K562 (cell line): ENCODE results near the gene PTCH1. TPM values are rescaled to one million over a fixed set of nuclear protein-coding genes. Genes with fewer than 3 reads are reported as not detected.

Experiments
- BDP1 ChIP-seq: IDR thresholded peaks from 3 replicates; pipeline ENCODE4 v1.6.1; 2011; ENCODE audit not compliant: insufficient read length, insufficient read depth
- COPS2 ChIP-seq: fragments of 450-650 bp; conservative IDR thresholded peaks from 2 replicates; pipeline ENCODE4 v1.6.1; 2016; ENCODE audit warnings: mild to moderate bottlenecking, moderate library complexity
- CSDE1 ChIP-seq, 2 experiments: fragments of 450-650 bp; IDR thresholded peaks; 2 replicates each; pipeline ENCODE4 v1.6.1; 2016; ENCODE audit warnings: mild to moderate bottlenecking in 1 of 2
- E2F8 ChIP-seq: fragments of 450-650 bp; IDR thresholded peaks from 2 replicates; pipeline ENCODE4 v1.7.1; 2018; ENCODE audit warnings: mild to moderate bottlenecking, low read depth; ENCODE audit not compliant: partially characterized antibody
- FOXM1 ChIP-seq, 2 experiments: fragments of 450-650 bp in 1 of 2; sonication (generic) in 1 of 2; formaldehyde crosslinking in 1 of 2; IDR thresholded peaks; 2 replicates each; pipeline versions ENCODE4 v1.6.1 to v1.9.0; 2017 to 2022; ENCODE audit warnings: low read depth in 2 of 2, mild to moderate bottlenecking in 2 of 2, missing genetic modification reagents in 1 of 2, moderate library complexity in 1 of 2
- KAT2B ChIP-seq: IDR thresholded peaks from one replicate; pipeline ENCODE4 v1.6.1; 2012; ENCODE audit warnings: low read depth, mild to moderate bottlenecking, control low read depth, inconsistent platforms, low read length, moderate library complexity
- L3MBTL2 ChIP-seq: fragments of 450-650 bp; IDR thresholded peaks from 2 replicates; pipeline ENCODE4 v1.6.1; 2016; ENCODE audit warnings: mild to moderate bottlenecking, moderate library complexity
- LCOR ChIP-seq: sonication (generic); formaldehyde crosslinking; IDR thresholded peaks from 2 replicates; pipeline ENCODE4 v1.8.0; 2022; ENCODE audit warnings: mild to moderate bottlenecking, missing genetic modification reagents
- MAZ ChIP-seq, 2 experiments: fragments of 450-650 bp in 1 of 2; sonication (generic) in 1 of 2; formaldehyde crosslinking; IDR thresholded peaks in 1 of 2; conservative IDR thresholded peaks in 1 of 2; 2 replicates each; pipeline versions ENCODE4 v1.4.0 to v1.5.0; 2020; ENCODE audit warnings: mild to moderate bottlenecking in 1 of 2, missing genetic modification reagents in 1 of 2
- MYC ChIP-seq, 2 experiments: fragments of 250-450 bp in 1 of 2; sonication (Bioruptor Pico) in 1 of 2; IDR thresholded peaks; 2 replicates each; pipeline versions ENCODE4 v1.5.1 to v1.6.1; 2012 to 2021; ENCODE audit warnings: low read depth in 2 of 2, borderline replicate concordance in 1 of 2, improper control_type of control experiment in 1 of 2, low read length in 1 of 2, mild to moderate bottlenecking in 1 of 2, moderate library complexity in 1 of 2
- NFIX ChIP-seq: fragments of 250-450 bp; sonication (Bioruptor Pico); IDR thresholded peaks from 2 replicates; pipeline ENCODE4 v1.4.0; 2020; ENCODE audit warnings: low read depth, mild to moderate bottlenecking, moderate library complexity
- NR2C2 ChIP-seq, 2 experiments: fragments of 200-800 bp in 1 of 2; sonication (Bioruptor generic) in 1 of 2; sonication (generic) in 1 of 2; formaldehyde crosslinking in 1 of 2; IDR thresholded peaks; 2 replicates each; pipeline versions ENCODE4 v1.6.1 to v1.8.0; 2016 to 2022; ENCODE audit warnings: mild to moderate bottlenecking in 1 of 2, missing compliant biosample characterization in 1 of 2, missing genetic modification characterization in 1 of 2, missing genetic modification reagents in 1 of 2
- SMAD2 ChIP-seq: fragments of 150-350 bp; IDR thresholded peaks from 2 replicates; pipeline ENCODE4 v1.6.1; 2014; ENCODE audit warnings: low read depth, mild to moderate bottlenecking, low read length
- SREBF2 ChIP-seq: sonication (generic); formaldehyde crosslinking; IDR thresholded peaks from 2 replicates; pipeline ENCODE4 v1.4.0; 2020; ENCODE audit warnings: mild to moderate bottlenecking, missing genetic modification reagents
- TEAD1 ChIP-seq, 2 experiments: fragments of 450-650 bp in 1 of 2; sonication (generic) in 1 of 2; formaldehyde crosslinking; IDR thresholded peaks; 2 replicates each; pipeline versions ENCODE4 v1.4.0 to v1.8.0; 2020 to 2022; ENCODE audit warnings: mild to moderate bottlenecking in 2 of 2, missing genetic modification reagents in 1 of 2
- TSC22D4 ChIP-seq: fragments of 450-650 bp; IDR thresholded peaks from 2 replicates; pipeline ENCODE4 v1.6.1; 2016; ENCODE audit warnings: missing genetic modification characterization, missing biosample characterization, control low read depth
- ZEB2 ChIP-seq: fragments of 450-650 bp; IDR thresholded peaks from 2 replicates; pipeline ENCODE4 v1.6.1; 2016
- ZNF282 ChIP-seq: sonication (generic); formaldehyde crosslinking; IDR thresholded peaks from 2 replicates; pipeline ENCODE4 v1.8.1; 2023; ENCODE audit warnings: missing genetic modification reagents
- ZNF444 ChIP-seq: fragments of 250-450 bp; sonication (Bioruptor Pico); IDR thresholded peaks from 2 replicates; pipeline ENCODE4 v1.4.0; 2020; ENCODE audit warnings: mild to moderate bottlenecking, moderate library complexity
- ZNF695 ChIP-seq: fragments of 450-650 bp; formaldehyde crosslinking; IDR thresholded peaks from 2 replicates; pipeline ENCODE4 v1.4.0; 2020; ENCODE audit warnings: mild to moderate bottlenecking, moderate library complexity
- polyA plus RNA-seq, 8 experiments: library from polyadenylated mRNA; depleted of rRNA in 4 of 8; stranded (reverse) in 5 of 8; unstranded in 3 of 8; fragments of >200 nt; fragmentation: Nextera tagmentation in 2 of 8; fragmentation: Illumina TruSeq in 1 of 8; extraction: Ambion mirVana in 2 of 8; extraction: Trizol in 1 of 8; gene quantifications; 2 replicates each; pipeline versions ENCODE4 v1.2.1 to v1.2.3, GENCODE V29; 2011 to 2014; ENCODE audit warnings: inconsistent platforms in 1 of 8, missing spikeins in 1 of 8
- total RNA-seq, 7 experiments: library from RNA; depleted of rRNA in 6 of 7; stranded (reverse); fragments of >200 nt in 6 of 7; fragmentation: Illumina TruSeq in 2 of 7; extraction: Trizol in 2 of 7; gene quantifications; 2 replicates each; pipeline versions ENCODE4 v1.2.1 to v1.2.3, GENCODE V29; 2011 to 2021; ENCODE audit warnings: low replicate concordance in 1 of 7
- TF ChIP-seq, protein P1 (sequence below): fragments of 250-450 bp; sonication (Bioruptor Pico); IDR thresholded peaks from 2 replicates; pipeline ENCODE4 v1.9.0; 2021; ENCODE audit warnings: mild to moderate bottlenecking
- TF ChIP-seq, protein P2 (sequence below): fragments of 450-650 bp; IDR thresholded peaks from 2 replicates; pipeline ENCODE4 v1.6.1; 2016
- TF ChIP-seq, protein P3 (sequence below), 2 experiments: fragments of 450-650 bp in 1 of 2; sonication (generic) in 1 of 2; formaldehyde crosslinking; conservative IDR thresholded peaks; 2 replicates each; pipeline versions ENCODE4 v1.4.0 to v1.8.1; 2020 to 2022; ENCODE audit warnings: mild to moderate bottlenecking in 1 of 2, missing genetic modification reagents in 1 of 2

PTCH1 gene
- total and polyA plus RNA-seq, 9 of the 15 experiments (the other 6 are each of a cell fraction or from before 2014, with no cell fraction given), result 0.70 to 9.9 (median 3.8) TPM

GRCh38 chr9:95505717-95506427 is 10.9 kb downstream of the PTCH1 start (continued):
- TF ChIP-seq TSC22D4 (tag) (no peak), MYC (IDR thresholded peaks at IDR 0.05; ENCODE audit: low read depth, low read length) (no peak; the same call in 1 of the 2 replicates), MYC (CRISPR knock-in tag; IDR thresholded peaks at IDR 0.05; ENCODE audit: borderline replicate concordance, low read depth) (no peak; the same call in 1 of the 2 replicates), ZNF444 (CRISPR knock-in tag) (no peak), KAT2B (no peak), MAZ (CRISPR knock-in tag; conservative IDR thresholded peaks at IDR 0.05 in 1 of 2, IDR thresholded peaks at IDR 0.05 in 1 of 2) (no peak; a peak in 1 of 4 replicates), LCOR (CRISPR knock-in tag) (no peak), ZNF695 (no peak), E2F8 (no peak), ZEB2 (no peak), SMAD2 (no peak), ZNF282 (CRISPR knock-in tag) (no peak), TEAD1 (CRISPR knock-in tag; IDR thresholded peaks at IDR 0.05) (no peak), NFIX (CRISPR knock-in tag) (no peak), L3MBTL2 (no peak), NR2C2 (CRISPR knock-in tag; IDR thresholded peaks at IDR 0.05) (no peak), NR2C2 (tag; IDR thresholded peaks at IDR 0.05) (peak; percentile 45; the same call in 1 of the 2 replicates), BDP1 (no peak), SREBF2 (CRISPR knock-in tag) (no peak), CSDE1 (IDR thresholded peaks at IDR 0.05) (no peak), FOXM1 (IDR thresholded peaks at IDR 0.05; ENCODE audit: low read depth) (no peak), FOXM1 (CRISPR knock-in tag; IDR thresholded peaks at IDR 0.05; ENCODE audit: low read depth) (no peak), COPS2 (no peak)
- TF ChIP-seq, protein P1, sequence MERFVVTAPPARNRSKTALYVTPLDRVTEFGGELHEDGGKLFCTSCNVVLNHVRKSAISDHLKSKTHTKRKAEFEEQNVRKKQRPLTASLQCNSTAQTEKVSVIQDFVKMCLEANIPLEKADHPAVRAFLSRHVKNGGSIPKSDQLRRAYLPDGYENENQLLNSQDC (CRISPR knock-in tag), result no peak
- TF ChIP-seq, protein P2, sequence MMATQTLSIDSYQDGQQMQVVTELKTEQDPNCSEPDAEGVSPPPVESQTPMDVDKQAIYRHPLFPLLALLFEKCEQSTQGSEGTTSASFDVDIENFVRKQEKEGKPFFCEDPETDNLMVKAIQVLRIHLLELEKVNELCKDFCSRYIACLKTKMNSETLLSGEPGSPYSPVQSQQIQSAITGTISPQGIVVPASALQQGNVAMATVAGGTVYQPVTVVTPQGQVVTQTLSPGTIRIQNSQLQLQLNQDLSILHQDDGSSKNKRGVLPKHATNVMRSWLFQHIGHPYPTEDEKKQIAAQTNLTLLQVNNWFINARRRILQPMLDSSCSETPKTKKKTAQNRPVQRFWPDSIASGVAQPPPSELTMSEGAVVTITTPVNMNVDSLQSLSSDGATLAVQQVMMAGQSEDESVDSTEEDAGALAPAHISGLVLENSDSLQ, result no peak
- TF ChIP-seq, protein P3, sequence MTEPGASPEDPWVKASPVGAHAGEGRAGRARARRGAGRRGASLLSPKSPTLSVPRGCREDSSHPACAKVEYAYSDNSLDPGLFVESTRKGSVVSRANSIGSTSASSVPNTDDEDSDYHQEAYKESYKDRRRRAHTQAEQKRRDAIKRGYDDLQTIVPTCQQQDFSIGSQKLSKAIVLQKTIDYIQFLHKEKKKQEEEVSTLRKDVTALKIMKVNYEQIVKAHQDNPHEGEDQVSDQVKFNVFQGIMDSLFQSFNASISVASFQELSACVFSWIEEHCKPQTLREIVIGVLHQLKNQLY (CRISPR knock-in tag; conservative IDR thresholded peaks at IDR 0.05), result no peak
